A673 (cell line): ENCODE results near the gene NT5C1B. TPM values are rescaled to one million over a fixed set of nuclear protein-coding genes. Genes with fewer than 3 reads are reported as not detected.

Experiments
- BruUV-seq: library from RNA; stranded (reverse); fragments of 400-500 nt; replicated peaks from 2 replicates; lab custom pipeline; 2021; lab: Mats Ljungman, UMichigan
- CTCF ChIA-PET: fragments of 300-600 bp; sonication (Branson Sonifier 250); formaldehyde crosslinking; loops from one replicate; lab custom pipeline; 2022; ENCODE audit warnings: antibody characterized with exemption; lab: Charles Lee
- POLR2A ChIA-PET: fragments of 300-600 bp; sonication (Branson Sonifier 250); formaldehyde crosslinking; loops from one replicate; lab custom pipeline; 2022; ENCODE audit warnings: antibody characterized with exemption; ENCODE audit not compliant: low non-redundant PET; lab: Charles Lee
- DNase-seq: peaks from one replicate; pipeline ENCODE4 v3.0.0-alpha.2; 2015; ENCODE audit warnings: low spot score
- H3K27ac ChIP-seq: fragments of 200-600 bp; sonication (generic); 2 replicates; pipeline ENCODE4 v1.5.1; 2016; ENCODE audit warnings: mixed run types, low read depth, mild to moderate bottlenecking, mixed read lengths, antibody characterized with exemption, low read length; ENCODE audit not compliant: poor library complexity, severe bottlenecking
- H3K27me3 ChIP-seq: fragments of 200-600 bp; sonication (generic); replicated peaks from 2 replicates; pipeline ENCODE4 v1.6.1; 2017; ENCODE audit warnings: mixed run types, low read depth, mild to moderate bottlenecking, mixed read lengths, antibody characterized with exemption, low read length; ENCODE audit not compliant: insufficient read depth, poor library complexity
- H3K36me3 ChIP-seq: fragments of 200-600 bp; sonication (generic); 2 replicates; pipeline ENCODE4 v1.6.1; 2016; ENCODE audit warnings: mixed run types, mild to moderate bottlenecking, mixed read lengths, antibody characterized with exemption, low read length; ENCODE audit not compliant: insufficient read depth, poor library complexity, severe bottlenecking
- H3K4me1 ChIP-seq: fragments of 200-600 bp; sonication (generic); 2 replicates; pipeline ENCODE4 v1.6.1; 2017; ENCODE audit warnings: mixed run types, mild to moderate bottlenecking, mixed read lengths, antibody characterized with exemption, low read length; ENCODE audit not compliant: insufficient read depth, poor library complexity, severe bottlenecking
- H3K4me3 ChIP-seq: fragments of 200-600 bp; sonication (generic); 2 replicates; pipeline ENCODE4 v1.5.1; 2016; ENCODE audit warnings: low read depth, mixed run types, mild to moderate bottlenecking, mixed read lengths, low read length; ENCODE audit not compliant: poor library complexity, severe bottlenecking
- H3K9me3 ChIP-seq: fragments of 200-600 bp; sonication (generic); 2 replicates; pipeline ENCODE4 v1.6.1; 2016; ENCODE audit warnings: mixed run types, low read depth, mild to moderate bottlenecking, mixed read lengths, antibody characterized with exemption, low read length; ENCODE audit not compliant: poor library complexity, severe bottlenecking
- CTCF ChIP-seq: fragments of 300-800, 200-600 bp; sonication (generic); conservative IDR thresholded peaks from 2 replicates; pipeline ENCODE4 v1.5.1; 2017; ENCODE audit warnings: low read depth, mild to moderate bottlenecking, antibody characterized with exemption, low read length, moderate library complexity, mixed read lengths
- EZH2 ChIP-seq: fragments of 200-600 bp; sonication (generic); IDR thresholded peaks from 2 replicates; pipeline ENCODE4 v1.6.1; 2017; ENCODE audit warnings: borderline replicate concordance, low read depth, mild to moderate bottlenecking, mixed read lengths, antibody characterized with exemption, low read length; ENCODE audit not compliant: poor library complexity, severe bottlenecking
- intact Hi-C: fragments of 100-400 bp; cut with micrococcal nuclease; formaldehyde crosslinking; loops from one replicate; pipeline ENCODE4 v1.10.0; 2022; ENCODE audit not compliant: unreplicated experiment
- total RNA-seq: library from RNA; stranded (reverse); gene quantifications from 2 replicates; pipeline ENCODE4 v1.2.3, GENCODE V29; 2021

NT5C1B gene
- total RNA-seq, 1 experiment from 2014 or later: not detected

GRCh38 chr2:18527822-18528221 is 61.5 kb downstream of the NT5C1B start:
- H3K27me3 ChIP-seq: no peaks in the 10 kb centered on the region
- intact Hi-C loops: loop anchor here (10.0 kb wide), 1 partner anchor 327 kb away; no protein-coding TSS in a partner anchor
- TF ChIP-seq EZH2: no peak
- no peak for TF ChIP-seq CTCF
- no peak overlapping the region for H3K4me3 ChIP-seq
- H3K9me3 ChIP-seq: no peaks in the 10 kb centered on the region
- no peaks in the 10 kb centered on the region for H3K36me3 ChIP-seq
- no peaks in the 10 kb centered on the region for H3K4me1 ChIP-seq
- DNase-seq: no peak
- CTCF ChIA-PET: no interaction called here
- POLR2A ChIA-PET: no interaction called here
- H3K27ac ChIP-seq: no peak overlapping the region
- BruUV-seq: no TSS peak

- no peak for DNase-seq
- intact Hi-C loops: loop anchor here (10.0 kb wide), 1 partner anchor 327 kb away; no protein-coding TSS in a partner anchor
- TF ChIP-seq CTCF: no peak
- no peak for TF ChIP-seq EZH2
- ChIA-PET CTCF (no interaction called here), POLR2A (no interaction called here)
- Histone ChIP-seq H3K27ac (no peak overlapping the region), H3K9me3 (no peaks in the 10 kb centered on the region), H3K4me1 (no peaks in the 10 kb centered on the region), H3K36me3 (no peaks in the 10 kb centered on the region), H3K27me3 (no peaks in the 10 kb centered on the region), H3K4me3 (no peak overlapping the region)
- no TSS peak for BruUV-seq
Measured at GRCh38 chr2:18527326-18527725, 62.0 kb downstream of the NT5C1B start.

GRCh38 chr2:18526429-18526828 is 62.9 kb downstream of the NT5C1B start:
- POLR2A ChIA-PET: interaction anchor here (0.6 kb wide), 1 partner anchor 75 kb away, joined by 9 read pairs; no protein-coding TSS in a partner anchor
- DNase-seq: no peak
- no peaks in the 10 kb centered on the region for H3K9me3 ChIP-seq
- no peaks in the 10 kb centered on the region for H3K27me3 ChIP-seq
- H3K4me1 ChIP-seq: no peaks in the 10 kb centered on the region
- no peak overlapping the region for H3K27ac ChIP-seq
- no TSS peak for BruUV-seq
- no peak overlapping the region for H3K4me3 ChIP-seq
- intact Hi-C loops: loop anchor here (10.0 kb wide), 1 partner anchor 328 kb away; no protein-coding TSS in a partner anchor
- TF ChIP-seq EZH2: no peak
- no peak for TF ChIP-seq CTCF
- H3K36me3 ChIP-seq: no peaks in the 10 kb centered on the region
- CTCF ChIA-PET: no interaction called here
